Adrenal gland (tissue), 12 donors: ENCODE results near the gene DRAM1. TPM values are rescaled to one million over a fixed set of nuclear protein-coding genes. Genes with fewer than 3 reads are reported as not detected.
"Not testable (repeated sequence)": the region's sequence is repeated elsewhere in the genome, so short reads cannot be mapped to it uniquely, and the experiment has no call there.

ENCODE experiments used
- DNase-seq, 7 donors: peaks; one replicate each; pipeline ENCODE4 v3.0.0-alpha.2; 2019 to 2020
- H3K27ac ChIP-seq, 5 donors: fragments of 200-600 bp; sonication (generic) in 4 of 5; 1 replicate in 3 of 5; 2 replicates in 2 of 5; pipeline versions ENCODE4 v1.5.1 to v1.8.0; 2016 to 2020; ENCODE audit warnings: mild to moderate bottlenecking in 1 of 5
- H3K27me3 ChIP-seq: fragments of 200-600 bp; 2 replicates; pipeline ENCODE4 v1.8.0; 2021
- H3K36me3 ChIP-seq, 2 donors: fragments of 200-600 bp; replicated peaks in 1 of 2; 1 replicate in 1 of 2; 2 replicates in 1 of 2; pipeline versions ENCODE4 v1.5.1 to v1.8.0; 2018 to 2022
- H3K4me1 ChIP-seq, 2 donors: fragments of 200-600 bp; replicated peaks in 1 of 2; 1 replicate in 1 of 2; 2 replicates in 1 of 2; pipeline versions ENCODE4 v1.5.1 to v1.8.0; 2018 to 2021
- H3K4me3 ChIP-seq, 4 donors: fragments of 200-600 bp; sonication (generic) in 3 of 4; one replicate each; pipeline ENCODE4 v1.5.1; 2016 to 2018
- H3K9me3 ChIP-seq, 3 donors: fragments of 200-600 bp; sonication (generic) in 1 of 3; replicated peaks in 1 of 3; 1 replicate in 2 of 3; 2 replicates in 1 of 3; pipeline versions ENCODE4 v1.5.1 to v1.8.0; 2016 to 2021
- CTCF ChIP-seq, 6 experiments: fragments of 450-650 bp in 4 of 6; fragments of 200-600 bp in 2 of 6; sonication (generic) in 1 of 6; IDR thresholded peaks; 1 replicate in 5 of 6; 2 replicates in 1 of 6; pipeline versions ENCODE4 v1.5.1 to v1.8.0; 2016 to 2021; ENCODE audit warnings: antibody characterized with exemption in 6 of 6, mild to moderate bottlenecking in 2 of 6, moderate library complexity in 1 of 6
- POLR2A ChIP-seq, 2 donors: fragments of 450-650 bp; IDR thresholded peaks; one replicate each; pipeline ENCODE4 v1.6.1; 2017; ENCODE audit warnings: antibody characterized with exemption in 2 of 2, mild to moderate bottlenecking in 2 of 2, moderate library complexity in 1 of 2
- WGBS, 4 donors: extraction: QIAGEN DNeasy Blood & Tissue Kit in 2 of 4; methylation state at CpG; one replicate each; pipeline versions ENCODE4 v1.1.5 to v1.1.7; 2013 to 2017; 5-methylcytosine and 5-hydroxymethylcytosine counted together
- intact Hi-C, 2 donors: fragments of 100-400 bp; cut with DNase I; formaldehyde crosslinking; loops; one replicate each; pipeline versions ENCODE4 v1.14.1 to v1.15.0; 2022 to 2023
- polyA plus RNA-seq, 3 donors: library from polyadenylated mRNA; stranded (reverse); fragments of 200-250 nt in 2 of 3; fragments of 350-450 nt in 1 of 3; fragmentation: Illumina TruSeq in 1 of 3; extraction: RNeasy Lipid Tissue Mini Kit (QIAGEN cat#74804) in 1 of 3; gene quantifications; one replicate each; pipeline ENCODE4 v1.2.3, GENCODE V29; 2013 to 2014
- total RNA-seq, 9 donors: library from RNA; depleted of rRNA in 4 of 9; stranded (reverse); fragments of >200 nt in 4 of 9; fragments of 120-200 nt in 1 of 9; fragmentation: NEBNext Ultra II Directional in 1 of 9; extraction: Animal tissue kit (Norgen Biotek cat#: 25700) in 1 of 9; gene quantifications; one replicate each; pipeline versions ENCODE4 v1.1.0 to v1.2.4, GENCODE V29; 2013 to 2023
- donor health status: healthy with polysubstance abuse.
- donor health status: Bipolar disorder and iron deficiency.
- donor health status: DM: yes; HTN: yes; CAD: no.
- donor health status: DM: no; HTN: no; CAD: no.
- donor health status: DM: no; HTN: no; CAD: no.
- donor health status: DM: yes; HTN: yes; CAD: no.

Gene DRAM1
- total and polyA plus RNA-seq, 12 donors: 4.3 to 46.4 (median 29.0) TPM

GRCh38 chr12:101881228-101881627 is 3.8 kb downstream of the DRAM1 start:
- H3K4me1 ChIP-seq: peaks cover 10 to 28% of the 10 kb centered on the region in 2 donors
- 90 to 98% (median 94%) methylated on average over 4 of the region's 4 CpGs for WGBS, 4 donors

GRCh38 chr12:101884174-101884573 is 6.8 kb downstream of the DRAM1 start:
- Histone ChIP-seq H3K27me3 (no peaks in the 10 kb centered on the region), H3K4me1 (peaks cover 2 to 26% of the 10 kb centered on the region in 2 donors), H3K4me3 (no peak overlapping the region), H3K9me3 (no peaks in the 10 kb centered on the region), H3K36me3 (no peaks in the 10 kb centered on the region), H3K27ac (no peak overlapping the region)
- intact Hi-C loops: no loop called here
- DNase-seq: no peak
- TF ChIP-seq POLR2A (IDR thresholded peaks at IDR 0.05) (no peak), CTCF (IDR thresholded peaks at IDR 0.05) (no peak)
- WGBS, 4 donors: 93 to 99% (median 97%) methylated on average over 3 of the region's 3 CpGs

More at GRCh38 chr12:101881228-101881627, 3.8 kb downstream of the DRAM1 start:
- Histone ChIP-seq H3K9me3 (no peaks in the 10 kb centered on the region), H3K27ac (no peak overlapping the region), H3K4me3 (no peak overlapping the region), H3K27me3 (no peaks in the 10 kb centered on the region), H3K36me3 (no peaks in the 10 kb centered on the region)
- intact Hi-C loops: no loop called here
- DNase-seq: no peak
- no peak for TF ChIP-seq POLR2A (IDR thresholded peaks at IDR 0.05)
- TF ChIP-seq CTCF (IDR thresholded peaks at IDR 0.05): no peak

GRCh38 chr12:101884781-101885340 is 7.5 kb downstream of the DRAM1 start:
- H3K9me3 ChIP-seq, intact Hi-C loops, H3K4me3 ChIP-seq, H3K27me3 ChIP-seq, H3K27ac ChIP-seq, H3K36me3 ChIP-seq, DNase-seq: not testable (repeated sequence)
- WGBS, 4 donors: 86 to 94% (median 92%) methylated on average over 10 of the region's 10 CpGs
- peaks cover 0 to 20% of the 10 kb centered on the region in 2 donors for H3K4me1 ChIP-seq

- Histone ChIP-seq H3K4me3 (no peak overlapping the region), H3K36me3 (no peaks in the 10 kb centered on the region), H3K9me3 (no peaks in the 10 kb centered on the region), H3K4me1 (peaks cover 0 to 27% of the 10 kb centered on the region in 2 donors), H3K27me3 (no peaks in the 10 kb centered on the region), H3K27ac (no peak overlapping the region)
- no peak for TF ChIP-seq POLR2A (IDR thresholded peaks at IDR 0.05)
- TF ChIP-seq CTCF (IDR thresholded peaks at IDR 0.05): no peak
- intact Hi-C loops: no loop called here
- DNase-seq: no peak
- WGBS, 4 donors: 81 to 95% (median 95%) methylated on average over 4 of the region's 4 CpGs
These were observed 8.7 kb downstream of the DRAM1 start for GRCh38 chr12:101885912-101886561.
